HG03442 (cell line): ENCODE measurements around the gene SLX4.

Source experiments
- ATAC-seq: cut with Tn5 transposase; IDR thresholded peaks from one replicate; pipeline ENCODE4 v1.9.1; 2021; ENCODE audit warnings: mild to moderate bottlenecking, moderate library complexity; ENCODE audit not compliant: unreplicated experiment

The SLX4 gene

DNA sequence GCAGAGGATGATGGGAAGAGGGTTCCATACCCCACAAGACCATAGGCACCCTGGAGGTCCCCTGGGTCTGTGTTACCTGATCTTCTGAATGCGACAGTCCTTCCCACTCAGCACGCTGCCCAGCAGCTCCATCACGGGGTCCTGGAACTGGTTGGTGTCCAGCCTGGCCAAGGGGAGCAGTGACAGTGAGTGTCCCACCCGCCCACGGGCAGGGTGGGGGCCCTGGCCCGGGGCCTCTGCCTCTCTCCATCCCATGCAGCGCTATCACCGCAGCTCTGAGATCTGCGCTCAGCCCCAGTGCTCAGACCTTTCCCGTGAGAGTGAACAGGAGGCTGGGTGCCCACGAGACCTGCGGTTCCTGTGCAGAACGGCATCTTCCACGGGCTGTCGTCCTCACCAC lies 49.8 kb downstream of the SLX4 start:
- no peak for ATAC-seq

DNA sequence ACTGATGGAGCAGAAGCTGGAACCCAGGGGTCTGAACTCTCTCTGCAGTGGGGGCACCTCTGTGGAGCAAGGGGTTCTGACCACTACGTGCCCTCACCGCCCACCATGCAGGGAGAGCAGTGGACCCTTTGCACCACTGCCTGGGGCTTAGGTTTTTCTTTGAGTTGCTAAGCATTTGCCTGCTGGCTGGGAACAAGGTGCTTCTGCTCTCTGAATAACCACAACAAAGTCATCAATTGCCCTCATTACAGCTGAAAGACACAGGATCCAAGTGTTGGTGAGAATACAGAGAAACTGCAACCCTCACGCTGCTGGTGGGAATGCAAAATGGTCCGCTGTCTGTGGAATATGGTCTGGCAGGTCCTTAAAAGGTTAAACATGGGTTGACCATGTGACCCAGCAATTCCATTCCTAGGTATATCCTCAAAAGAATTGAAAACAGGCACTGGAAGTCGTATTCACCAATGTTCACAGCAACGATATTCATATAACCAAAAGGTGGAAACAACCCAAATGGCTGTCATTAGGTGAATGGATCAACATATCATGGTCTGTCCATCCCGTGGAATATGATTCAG lies 57.0 kb downstream of the SLX4 start:
- ATAC-seq, result no peak

DNA sequence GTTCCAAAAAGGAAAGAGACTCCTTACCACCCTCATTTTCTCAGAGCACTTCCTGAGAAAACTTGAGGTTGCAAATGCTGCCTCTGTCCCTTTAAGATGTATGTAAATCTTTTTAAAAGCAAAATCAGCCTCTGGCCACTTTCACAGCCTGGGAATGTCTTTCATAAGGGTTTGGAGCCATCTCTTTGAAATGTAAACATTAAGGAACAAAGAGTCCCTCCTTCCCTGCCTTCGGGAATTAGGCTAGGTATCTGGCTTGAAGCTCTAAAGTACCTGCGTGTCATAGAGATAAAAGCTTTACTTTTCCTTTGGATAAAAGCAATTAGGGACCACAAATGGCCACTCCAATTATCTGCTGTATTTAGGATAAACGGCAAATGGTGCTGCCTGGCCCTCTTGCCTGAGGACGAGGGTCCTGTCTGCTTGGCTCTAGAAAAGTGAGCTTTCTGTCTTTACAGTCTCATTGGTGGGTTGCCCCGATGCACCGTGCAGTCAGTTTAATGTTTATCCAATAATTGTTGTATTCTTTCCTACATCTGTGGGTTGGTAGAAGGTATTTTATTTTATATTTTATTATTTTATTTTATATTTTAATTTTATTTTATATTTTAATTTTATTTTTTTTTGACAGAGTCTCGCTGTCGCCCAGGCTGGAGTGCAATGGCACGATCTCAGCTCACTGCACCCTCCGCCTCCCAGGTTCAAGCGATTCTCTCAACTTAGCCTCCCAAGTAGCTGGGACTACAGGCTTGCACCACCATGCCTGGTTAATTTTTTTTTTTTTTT lies 58.1 kb downstream of the SLX4 start:
- ATAC-seq, result no peak

DNA sequence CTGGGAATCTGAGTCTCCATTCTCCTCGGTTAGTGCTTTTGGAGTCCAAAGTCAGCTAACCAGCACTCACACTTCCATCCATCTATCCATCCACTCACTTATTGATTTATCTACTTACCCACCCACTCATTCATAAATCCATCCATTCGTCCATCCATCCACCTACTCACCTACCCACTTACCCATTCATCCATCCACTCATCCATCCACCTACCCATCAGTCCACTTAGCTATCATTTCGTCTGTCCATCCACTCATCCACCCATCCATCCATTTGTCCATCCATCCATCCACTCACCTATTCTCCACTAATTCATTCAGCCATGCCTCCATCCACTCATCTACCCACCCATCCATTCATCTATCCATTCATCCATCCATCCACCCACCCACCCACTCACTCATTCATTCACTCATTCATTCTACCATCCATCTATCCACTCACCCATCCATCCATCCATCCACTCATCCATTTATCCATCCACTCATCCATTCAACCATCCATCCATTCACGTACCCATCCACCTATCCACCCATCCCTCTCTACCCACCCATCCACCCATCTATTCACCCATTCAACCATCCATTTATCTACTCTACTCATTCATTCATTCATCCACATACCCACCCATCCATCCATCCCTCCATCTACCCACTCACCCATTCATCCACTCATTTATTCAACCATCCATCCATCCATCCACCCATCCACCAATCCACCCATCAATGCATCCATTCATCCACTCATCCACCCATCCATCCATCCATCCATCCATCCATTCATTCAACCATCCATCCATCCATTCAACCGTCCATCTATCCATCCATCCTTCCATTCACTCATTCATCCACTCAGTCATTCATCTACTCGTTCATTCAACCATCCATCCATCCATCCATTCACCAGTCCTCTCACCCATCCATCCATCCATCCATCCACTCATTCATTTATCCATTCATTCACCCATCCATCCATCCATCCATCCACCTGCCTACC lies 60.3 kb downstream of the SLX4 start:
- ATAC-seq, result no peak

DNA sequence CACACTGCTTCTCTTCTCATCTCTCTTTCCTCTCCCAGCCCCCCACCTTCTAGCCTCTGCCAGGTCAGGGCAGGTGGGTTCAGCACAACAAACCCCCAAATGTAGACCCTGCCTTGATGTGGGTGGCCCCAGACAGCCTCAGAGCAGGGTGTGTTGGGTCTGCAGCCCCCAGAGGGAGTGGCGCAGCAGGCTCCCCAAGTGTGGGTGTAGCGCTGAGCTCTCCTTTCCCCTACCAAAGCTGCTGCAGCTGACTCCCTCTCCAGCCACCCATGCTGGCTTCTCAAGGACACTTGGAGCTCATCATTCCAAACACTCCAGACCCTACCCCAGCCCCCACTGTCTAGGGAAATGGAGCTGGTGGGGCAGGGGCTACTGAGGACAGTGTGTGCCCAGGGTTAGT lies 61.5 kb downstream of the SLX4 start:
- ATAC-seq, result no peak

DNA sequence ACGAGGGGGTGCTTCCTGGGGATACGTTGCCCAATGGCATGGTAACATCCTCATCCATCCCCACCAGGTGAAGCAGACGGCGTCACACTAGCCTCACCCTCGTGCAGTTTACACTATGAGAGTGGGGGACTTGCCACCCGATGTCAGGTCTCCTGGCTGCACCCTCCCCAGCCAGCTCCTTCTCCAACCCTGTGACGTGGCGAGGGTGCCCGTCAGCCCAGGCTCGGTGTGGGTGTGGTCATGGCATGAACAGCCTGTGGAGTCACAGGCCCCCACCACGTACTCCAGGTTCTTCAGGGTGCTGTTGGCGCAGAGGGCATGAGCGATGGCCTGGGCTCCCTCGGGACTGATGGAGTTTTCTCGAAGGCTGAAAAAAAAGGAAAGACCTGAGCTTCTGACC lies 62.5 kb downstream of the SLX4 start:
- no peak for ATAC-seq

DNA sequence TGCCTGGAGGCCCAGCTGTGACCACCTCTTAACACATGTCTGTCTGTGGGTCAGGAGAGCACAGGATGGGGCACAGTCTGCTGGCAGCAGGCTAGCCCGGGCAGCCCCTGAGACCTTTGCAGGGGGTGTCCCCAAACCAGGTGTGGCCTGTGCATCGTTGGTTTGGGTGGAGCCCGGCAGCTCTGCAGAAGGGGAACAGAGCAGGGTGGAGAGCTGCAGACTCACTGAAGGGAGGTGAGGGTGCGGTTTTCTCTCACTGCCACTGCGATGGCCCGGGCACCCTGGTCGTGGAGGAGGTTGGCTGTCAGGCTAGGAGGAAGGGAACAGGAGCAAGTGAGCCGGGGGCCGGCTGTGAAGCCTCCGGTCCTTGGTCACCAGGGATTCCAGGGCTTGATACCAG lies 63.0 kb downstream of the SLX4 start:
- ATAC-seq, result no peak

DNA sequence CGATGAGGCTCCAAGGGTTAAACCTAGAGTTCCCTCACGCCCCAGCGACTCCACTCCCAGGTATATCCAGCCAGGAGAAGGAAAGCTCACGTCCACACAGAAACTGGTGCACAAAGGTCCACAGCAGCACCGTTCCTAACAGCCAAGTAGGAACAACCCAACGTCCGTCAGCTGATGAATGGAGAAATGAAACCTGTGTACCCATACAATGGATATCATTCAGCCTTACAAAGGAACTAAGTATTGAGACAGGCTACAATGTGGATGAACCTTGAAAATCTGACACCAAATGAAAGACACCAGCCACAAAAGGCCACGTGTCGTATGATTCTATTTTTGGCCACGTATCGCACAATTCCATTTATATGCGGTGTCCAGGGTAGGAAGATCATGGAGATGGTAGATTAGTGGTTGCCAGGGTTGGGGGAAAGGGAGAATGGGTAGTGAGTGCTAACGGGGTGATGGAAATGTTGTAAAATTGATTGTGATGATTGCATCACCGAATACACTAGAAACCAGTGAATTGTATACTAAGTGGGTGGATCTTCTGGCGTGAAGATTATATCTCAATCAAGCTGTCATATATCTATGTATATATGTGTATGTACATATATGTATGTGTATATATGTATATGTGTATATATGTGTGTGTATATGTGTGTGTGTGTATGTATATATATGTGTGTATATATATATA lies 64.3 kb downstream of the SLX4 start:
- ATAC-seq, result no peak

DNA sequence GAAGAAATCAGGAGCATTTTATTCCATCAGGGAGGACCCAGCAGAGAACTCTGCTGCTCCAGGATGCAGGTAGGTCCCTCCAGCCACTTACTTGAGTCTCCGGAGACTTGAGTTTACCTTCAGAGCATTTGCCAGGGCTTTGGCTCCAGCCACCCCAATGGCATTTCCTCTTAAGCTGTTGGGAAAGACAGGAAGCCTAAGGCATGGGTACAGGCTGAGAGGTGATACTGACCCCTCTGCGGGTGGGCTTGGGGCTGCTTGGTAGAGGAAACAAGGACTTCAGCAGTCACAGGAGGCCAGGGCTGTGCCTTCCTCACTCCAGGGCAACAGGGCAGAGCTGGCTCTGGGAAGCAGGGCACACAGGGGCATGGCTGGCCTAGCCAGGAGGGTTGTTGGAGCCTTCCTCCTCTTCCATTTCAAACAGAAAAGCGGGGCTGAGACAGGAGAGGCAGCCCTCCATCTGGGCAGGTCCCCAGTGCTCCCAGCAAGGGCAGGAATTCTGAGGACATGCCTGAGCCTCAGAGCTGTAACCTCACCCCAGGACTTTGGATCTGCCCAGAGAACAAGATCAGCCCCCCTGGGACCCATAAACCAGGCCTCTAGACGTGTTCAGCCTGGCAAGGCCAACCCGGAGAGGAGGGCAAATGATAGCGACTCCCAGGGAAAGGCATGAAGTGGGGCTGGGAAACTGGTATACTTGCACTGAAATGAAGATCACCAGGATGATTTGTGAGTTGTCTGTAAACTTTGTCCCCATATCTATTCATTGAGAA lies 68.6 kb downstream of the SLX4 start:
- no peak for ATAC-seq

DNA sequence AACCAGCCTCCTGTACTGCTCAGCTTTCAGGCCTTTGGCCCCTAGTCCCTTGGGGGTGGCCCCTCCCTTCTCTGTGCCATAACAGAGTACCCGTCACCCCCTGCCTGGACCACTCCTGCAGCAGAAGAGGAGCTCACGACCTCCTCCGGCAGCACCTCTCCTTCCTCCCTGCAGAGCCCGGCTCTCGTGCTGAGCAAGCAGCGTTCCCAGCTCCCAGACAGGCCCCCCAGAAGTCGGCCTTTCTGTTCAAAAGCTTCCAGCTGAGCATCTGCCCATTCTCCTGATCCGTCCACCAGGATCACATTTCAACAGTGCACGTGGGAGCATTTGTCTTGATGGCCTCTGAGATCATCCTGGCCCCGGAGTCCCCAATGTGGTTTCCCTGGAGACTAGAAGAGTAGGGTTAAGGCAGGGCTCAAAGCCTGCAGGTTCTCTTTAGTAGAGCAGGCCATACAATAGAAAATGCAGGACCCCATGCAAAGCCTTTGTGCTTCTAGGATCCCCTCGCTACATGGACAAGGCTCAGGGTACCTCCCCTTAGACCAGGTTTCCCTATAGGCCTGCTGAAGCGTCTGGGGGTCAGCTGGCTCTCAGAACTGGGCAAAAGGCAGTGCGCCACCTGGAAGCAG lies 69.8 kb downstream of the SLX4 start:
- no peak for ATAC-seq

DNA sequence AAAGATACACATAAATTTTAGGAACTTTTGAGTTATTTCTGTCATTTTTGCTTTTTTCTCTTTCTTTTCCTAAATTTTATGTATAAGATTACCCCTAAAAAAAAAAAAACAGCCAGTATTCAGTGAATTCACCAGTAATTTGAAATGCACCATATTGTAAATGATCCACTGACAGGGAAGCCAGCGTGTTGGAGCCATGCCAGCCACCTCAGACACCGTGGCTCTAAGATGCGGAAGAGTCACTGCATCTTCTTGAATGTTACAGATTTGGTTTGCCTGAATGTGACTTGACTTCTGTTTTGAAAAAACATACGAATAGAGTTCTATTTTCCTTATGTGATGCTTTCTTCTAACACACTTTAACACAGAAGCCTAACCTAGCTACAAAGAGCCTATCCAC lies 73.2 kb downstream of the SLX4 start:
- ATAC-seq, result no peak

DNA sequence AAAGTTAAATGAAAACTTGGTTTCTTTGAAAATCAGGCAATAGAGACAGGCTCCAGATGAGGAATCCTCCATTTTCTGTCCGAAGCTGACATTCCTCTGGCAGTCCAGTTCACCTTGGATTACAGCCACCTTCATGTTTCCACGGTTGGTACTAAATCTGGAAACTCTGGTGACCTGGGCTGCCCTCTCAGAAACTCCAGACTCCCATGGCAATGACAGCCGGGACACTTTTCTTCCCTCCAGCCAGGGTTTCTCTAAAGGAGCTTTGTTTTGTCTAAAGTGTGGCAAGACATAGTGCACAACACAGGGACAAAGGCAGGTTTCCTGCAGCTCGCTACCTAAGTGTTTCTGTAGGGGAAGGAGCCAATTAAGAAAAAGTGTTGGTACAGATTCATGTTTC lies 74.6 kb downstream of the SLX4 start:
- ATAC-seq, result no peak

DNA sequence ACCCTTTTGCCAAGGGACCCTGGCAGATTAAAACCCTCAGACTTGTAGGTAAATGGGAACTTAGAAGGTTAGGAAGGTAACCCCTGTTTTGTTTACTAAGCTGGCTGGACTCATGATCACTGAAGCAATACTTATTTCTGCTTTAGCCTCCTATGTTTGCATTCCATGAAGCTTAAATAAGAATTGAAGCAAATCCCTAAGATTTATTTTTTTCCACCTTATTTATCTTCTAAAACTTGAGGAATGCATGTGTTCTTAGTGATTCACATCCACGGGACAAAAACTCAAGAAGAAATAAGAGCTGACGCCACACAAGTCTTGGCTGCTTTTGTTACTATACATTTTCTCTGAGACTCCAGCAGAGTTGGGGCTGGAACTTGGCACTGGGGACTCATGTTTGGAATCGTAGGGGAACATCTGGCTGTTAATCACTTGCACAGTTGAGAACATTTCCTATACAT lies 75.1 kb downstream of the SLX4 start:
- no peak for ATAC-seq

DNA sequence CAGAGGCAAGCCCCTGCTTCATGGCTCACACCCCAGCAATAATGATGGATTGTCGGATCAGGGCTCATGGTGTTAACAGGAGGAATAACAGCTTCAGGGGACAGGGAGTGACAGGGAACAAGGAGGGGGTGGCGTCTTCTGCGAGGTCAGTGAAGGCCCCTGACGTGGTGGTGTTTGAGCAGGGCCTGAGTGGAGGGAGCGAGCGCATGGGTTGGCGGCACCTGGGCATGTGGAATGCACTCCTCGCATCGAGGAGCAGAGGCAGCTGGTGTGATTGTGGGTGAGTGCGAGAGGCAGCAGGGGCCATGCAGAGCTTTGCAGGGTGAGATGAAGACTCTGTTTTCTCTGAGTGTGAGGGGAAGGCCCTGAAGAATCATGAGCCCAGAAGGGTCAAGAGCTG lies 77.3 kb downstream of the SLX4 start:
- ATAC-seq, result no peak

DNA sequence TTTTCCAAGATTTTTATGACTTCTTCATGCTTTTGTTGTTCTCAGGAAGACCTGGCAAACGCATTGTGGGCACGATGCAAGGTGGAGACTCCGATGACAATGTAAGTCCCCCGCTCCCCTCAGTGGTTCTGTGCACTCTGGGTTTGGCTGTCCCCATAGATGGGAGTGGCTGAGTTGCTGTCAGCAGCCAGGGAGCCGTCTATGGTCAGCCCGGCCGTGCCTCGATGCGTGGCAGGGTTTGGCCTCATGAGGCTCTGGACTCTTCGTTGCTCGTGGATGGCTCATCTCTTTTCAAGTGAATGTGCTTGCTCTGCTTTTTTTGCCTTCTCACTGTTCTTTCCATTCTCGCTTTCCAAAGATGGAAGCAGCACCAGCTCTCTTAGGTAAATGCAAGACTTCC lies 78.7 kb downstream of the SLX4 start:
- ATAC-seq, result no peak
